Upper lobe of left lung (tissue), 4 donors: ENCODE data around the gene TM7SF3.

Experiments
- CTCF ChIP-seq, 6 experiments: fragments of 450-650 bp in 4 of 6; fragments of 200-600 bp in 2 of 6; sonication (generic) in 2 of 6; IDR thresholded peaks; one replicate each; pipeline ENCODE4 v1.5.1; 2016 to 2019; ENCODE audit warnings: antibody characterized with exemption in 6 of 6
- EP300 ChIP-seq, 4 donors: sonication (generic); formaldehyde crosslinking; IDR thresholded peaks; one replicate each; pipeline ENCODE4 v1.5.1; 2017; ENCODE audit warnings: antibody characterized with exemption in 4 of 4, control low read depth in 2 of 4
- POLR2A ChIP-seq, 4 donors: fragments of 450-650 bp; IDR thresholded peaks; one replicate each; pipeline ENCODE4 v1.5.1; 2016 to 2017; ENCODE audit warnings: antibody characterized with exemption in 4 of 4, mild to moderate bottlenecking in 2 of 4
- POLR2AphosphoS5 ChIP-seq, 2 donors: sonication (generic); formaldehyde crosslinking; IDR thresholded peaks; one replicate each; pipeline ENCODE4 v1.5.1; 2017; ENCODE audit warnings: antibody characterized with exemption in 2 of 2

- no peak for TF ChIP-seq POLR2AphosphoS5 (IDR thresholded peaks at IDR 0.05)
- TF ChIP-seq CTCF (IDR thresholded peaks at IDR 0.05): no peak
- TF ChIP-seq POLR2A (IDR thresholded peaks at IDR 0.05): no peak
- no peak for TF ChIP-seq EP300 (IDR thresholded peaks at IDR 0.05)
These were observed 73.5 kb downstream of the TM7SF3 start for GRCh38 chr12:26940516-26941214.
